GM21723 (cell line): Measurements from ENCODE around the gene RBFOX2.
"Not testable (repeated sequence)": the region's sequence is repeated elsewhere in the genome, so short reads cannot be mapped to it uniquely, and the experiment has no call there.

Source experiments
- ATAC-seq: cut with Tn5 transposase; IDR thresholded peaks from one replicate; pipeline ENCODE4 v1.9.1; 2021; ENCODE audit warnings: mild to moderate bottlenecking, moderate library complexity; ENCODE audit not compliant: unreplicated experiment

The RBFOX2 gene, protein sequence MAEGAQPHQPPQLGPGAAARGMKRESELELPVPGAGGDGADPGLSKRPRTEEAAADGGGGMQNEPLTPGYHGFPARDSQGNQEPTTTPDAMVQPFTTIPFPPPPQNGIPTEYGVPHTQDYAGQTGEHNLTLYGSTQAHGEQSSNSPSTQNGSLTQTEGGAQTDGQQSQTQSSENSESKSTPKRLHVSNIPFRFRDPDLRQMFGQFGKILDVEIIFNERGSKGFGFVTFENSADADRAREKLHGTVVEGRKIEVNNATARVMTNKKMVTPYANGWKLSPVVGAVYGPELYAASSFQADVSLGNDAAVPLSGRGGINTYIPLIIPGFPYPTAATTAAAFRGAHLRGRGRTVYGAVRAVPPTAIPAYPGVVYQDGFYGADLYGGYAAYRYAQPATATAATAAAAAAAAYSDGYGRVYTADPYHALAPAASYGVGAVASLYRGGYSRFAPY

DNA sequence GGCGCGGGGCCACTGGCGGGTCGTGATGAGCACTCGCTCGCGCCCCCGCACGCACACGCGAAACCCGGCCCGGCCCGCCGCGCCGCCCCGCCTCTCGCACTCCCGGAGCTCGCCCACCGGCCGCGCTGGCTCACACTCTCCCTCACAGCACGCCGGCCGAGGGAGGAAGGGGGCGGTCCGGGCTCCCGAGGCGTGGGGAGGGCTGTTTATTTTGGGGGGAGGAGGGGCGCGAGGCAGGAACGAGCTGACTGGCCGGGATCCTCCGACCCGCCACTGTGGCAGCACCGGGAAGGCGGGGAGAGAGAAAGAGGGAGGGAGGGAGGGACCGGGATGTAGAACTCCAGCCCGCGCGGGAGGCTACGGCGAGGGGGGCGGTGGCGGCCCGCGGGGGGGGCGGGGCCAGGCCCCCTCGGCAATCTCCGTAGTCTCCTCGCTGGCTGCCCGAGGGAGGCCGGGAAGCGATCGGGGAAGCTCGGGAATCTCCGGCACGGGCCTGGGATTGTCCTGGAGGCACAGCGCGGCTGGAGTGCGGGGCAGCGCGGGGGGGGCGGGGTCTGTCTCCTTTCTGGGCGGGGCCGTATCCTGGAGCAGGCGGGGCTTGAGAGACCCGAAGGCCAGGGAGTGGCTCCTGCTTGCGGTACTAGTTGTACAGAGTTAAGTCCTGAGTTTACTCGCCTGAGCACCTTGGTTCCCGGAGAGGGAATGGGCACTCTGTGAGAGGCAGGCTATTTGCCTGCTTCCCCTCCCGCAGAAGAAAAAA is at the start of gene RBFOX2:
TSS of gene RBFOX2 (minus strand) at position 179 of the 760 bp plus-strand sequence. CDS start 399 bp downstream, outside the sequence.
- ATAC-seq: no peak

DNA sequence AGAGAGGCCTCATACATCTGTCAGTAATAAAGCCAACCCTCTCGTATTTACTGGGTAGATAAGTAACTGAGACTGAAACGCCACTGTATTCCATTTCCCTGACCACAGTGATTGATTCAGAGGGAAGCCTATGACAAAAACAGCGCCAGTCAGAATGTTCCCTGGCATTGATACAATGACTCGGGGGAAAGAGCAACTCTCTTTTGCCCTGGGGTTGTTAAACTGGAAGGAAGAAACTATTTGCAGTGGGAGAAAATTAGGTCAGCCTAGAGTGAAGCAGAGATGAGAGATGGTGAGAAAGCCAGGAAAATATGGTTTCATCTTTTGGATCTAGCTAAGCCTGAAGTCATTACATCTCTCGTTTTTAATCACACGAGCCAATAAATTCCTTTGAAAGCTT is 48.6 kb upstream of the RBFOX2 start:
- no peak for ATAC-seq

DNA sequence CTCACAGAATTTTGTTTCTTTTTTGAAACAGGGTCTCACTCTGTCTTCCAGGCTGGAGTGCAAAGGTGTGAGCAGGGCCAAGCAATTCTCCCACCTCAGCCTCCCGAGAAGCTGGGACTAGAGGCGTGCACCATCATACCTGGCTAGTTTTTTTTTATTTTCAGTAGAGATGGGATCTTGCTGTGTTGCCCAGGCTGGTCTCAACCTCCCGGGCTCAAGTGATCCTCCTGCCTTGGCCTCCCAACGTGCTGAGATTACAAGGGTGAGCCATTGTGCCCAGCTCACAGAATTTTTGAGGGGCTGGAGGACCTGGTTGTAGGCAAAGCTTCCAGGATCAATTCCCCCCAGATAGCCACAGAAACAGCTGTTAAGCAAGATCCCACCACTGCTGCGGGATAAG is 47.1 kb upstream of the RBFOX2 start:
- ATAC-seq: no peak

DNA sequence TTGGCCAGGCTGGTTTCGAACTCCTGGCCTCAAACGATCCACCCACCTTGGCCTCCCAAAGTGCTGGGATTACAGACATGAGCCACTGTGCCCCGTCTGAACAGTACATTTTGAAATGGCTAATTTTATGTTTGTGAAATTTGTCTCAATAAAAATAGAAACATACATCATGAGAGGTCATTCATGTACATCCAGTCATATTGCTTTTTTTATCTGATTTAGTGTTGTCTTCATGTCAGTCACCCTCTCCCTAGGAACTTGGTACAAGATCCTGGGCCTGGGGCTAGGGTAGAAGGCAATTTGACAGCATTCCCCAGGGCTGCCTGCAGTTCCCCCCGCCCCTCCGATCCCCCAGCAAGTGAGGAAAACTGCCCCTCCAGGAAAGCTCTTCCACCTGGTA is 46.6 kb upstream of the RBFOX2 start:
- ATAC-seq: no peak

DNA sequence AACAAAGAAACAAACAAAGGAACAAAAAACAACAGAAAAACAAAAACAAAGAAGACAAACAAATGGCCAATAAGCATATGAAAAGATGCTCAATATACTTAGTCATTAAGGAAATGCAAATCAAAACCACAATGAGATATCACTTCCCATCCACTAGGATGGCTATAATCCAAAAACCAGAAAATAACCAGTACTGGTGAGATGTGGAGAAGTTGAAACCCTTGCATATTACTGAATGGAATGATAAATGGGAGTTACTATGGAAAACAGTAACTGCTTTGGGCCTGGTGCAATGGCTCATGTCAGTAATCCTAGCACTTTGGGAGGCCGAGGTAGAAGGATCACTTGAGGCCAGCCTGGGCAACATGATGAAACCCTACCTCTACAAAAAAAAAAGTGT is 44.9 kb upstream of the RBFOX2 start:
- no peak for ATAC-seq

DNA sequence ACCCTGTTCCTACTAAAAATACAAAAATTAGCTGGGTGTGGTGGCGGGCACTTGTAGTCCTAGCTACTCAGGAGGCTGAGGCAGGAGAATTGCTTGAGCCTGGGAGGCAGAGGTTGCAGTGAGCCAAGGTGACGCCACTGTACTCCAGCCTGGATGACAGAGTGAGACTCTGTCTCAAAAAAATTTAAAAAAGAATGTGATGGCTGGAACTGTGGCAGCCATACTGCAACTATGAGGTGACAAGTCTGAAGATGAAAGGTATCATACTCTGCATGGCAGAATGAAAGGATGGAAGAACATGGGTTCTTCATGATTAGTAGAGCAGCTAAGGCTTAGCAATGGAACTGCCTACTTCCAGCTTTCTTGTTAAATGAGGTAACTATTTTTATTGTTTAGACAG is 42.0 kb upstream of the RBFOX2 start:
- ATAC-seq: not testable (repeated sequence)

DNA sequence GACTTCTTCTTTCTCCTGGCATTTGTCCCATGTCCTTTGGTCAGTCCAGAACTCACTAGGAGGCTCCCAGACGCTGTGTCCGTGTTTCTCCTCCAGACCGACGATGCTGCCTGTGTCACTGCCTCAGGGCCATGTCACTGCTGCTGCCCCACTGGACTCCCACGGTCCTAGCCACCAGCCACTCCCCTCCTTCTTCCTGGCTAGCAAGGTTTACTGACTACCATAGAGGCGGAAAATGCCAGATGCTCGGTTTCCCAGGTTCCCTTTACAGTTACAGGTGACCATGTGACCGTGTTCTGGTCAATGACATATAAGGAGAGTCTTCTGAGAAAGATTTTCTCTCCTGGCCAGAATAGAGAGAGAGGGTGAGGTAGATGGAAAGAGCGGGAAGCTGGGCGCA is 40.7 kb upstream of the RBFOX2 start:
- no peak for ATAC-seq

DNA sequence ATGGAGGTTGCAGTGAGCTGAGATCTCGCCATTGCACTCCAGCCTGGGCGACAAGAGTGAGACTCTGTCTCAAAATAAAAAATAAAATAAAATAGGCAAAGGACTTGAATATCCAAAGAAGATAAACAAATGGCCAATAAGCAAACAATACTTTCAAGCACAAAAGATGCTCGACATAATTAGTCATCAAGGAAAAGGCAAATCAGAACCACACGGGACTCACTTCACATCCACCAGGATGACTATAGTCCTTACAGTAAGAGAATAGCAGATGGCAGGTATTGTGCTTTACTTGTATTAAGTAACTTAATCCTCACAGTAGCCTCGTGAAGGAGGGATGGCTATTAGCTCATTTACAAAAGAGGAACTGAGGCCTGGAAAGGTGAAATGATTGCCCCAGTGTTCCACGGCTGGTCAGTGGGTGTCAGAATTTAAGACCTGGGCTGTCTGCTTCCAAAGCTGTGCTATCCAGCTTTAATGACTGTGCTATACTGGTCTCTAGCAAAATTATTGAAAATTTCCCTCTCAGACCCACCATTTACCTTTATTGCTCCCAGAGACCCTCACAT is 40.2 kb upstream of the RBFOX2 start:
- no peak for ATAC-seq

DNA sequence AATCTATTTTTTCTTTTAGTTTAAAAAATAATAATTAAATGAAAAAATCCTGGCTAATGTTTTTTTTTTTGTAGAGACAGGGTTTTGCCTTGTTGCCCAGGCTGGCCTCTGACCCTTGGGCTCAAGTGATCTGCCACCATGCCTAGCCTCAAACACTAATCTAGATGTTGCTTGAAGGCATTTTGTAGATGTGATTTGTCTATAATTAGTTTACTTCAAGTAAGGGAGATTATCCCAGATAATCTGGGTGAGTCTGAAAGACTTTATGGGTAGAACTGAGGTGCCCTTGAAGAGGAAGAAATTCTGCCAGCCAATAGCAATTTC is 38.6 kb upstream of the RBFOX2 start:
- ATAC-seq: no peak

DNA sequence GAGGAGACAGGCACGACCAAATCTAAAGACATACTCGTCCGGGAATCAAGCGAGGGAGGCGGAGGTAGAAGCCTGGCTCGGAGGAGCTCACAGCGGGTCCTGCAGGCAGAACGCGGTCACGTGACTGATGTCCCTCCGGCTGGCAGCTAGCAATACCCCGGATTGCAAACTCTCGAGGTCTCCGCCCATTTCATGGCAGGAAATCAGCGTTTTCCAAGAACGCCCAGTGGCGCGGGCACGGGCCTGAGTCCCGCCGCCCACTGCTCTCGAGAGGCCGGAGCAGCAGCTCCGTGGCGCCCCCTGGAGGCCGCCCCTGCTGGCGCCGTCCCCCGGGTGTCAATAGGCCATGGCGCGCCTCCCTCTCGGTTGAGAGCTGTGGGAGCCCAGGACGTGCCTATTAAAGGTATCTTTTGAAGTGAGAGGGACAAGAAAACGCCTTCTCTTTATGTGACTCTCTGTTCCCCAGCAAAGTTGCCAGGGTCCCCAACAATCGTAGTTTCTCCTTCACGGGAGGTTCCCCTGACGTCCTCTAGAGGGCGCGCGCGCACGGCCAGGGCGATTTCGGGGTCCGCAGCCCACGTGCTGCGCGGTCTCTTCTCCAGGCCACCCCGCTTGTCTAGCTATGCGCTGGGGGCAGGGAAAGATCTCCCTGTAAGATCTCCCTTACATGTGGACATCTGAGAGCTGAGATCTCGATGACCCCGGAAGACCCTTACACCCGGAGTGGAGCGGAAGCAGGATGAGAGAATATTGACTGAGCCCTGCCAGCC is 37.3 kb upstream of the RBFOX2 start:
- ATAC-seq: peak; percentile 51

DNA sequence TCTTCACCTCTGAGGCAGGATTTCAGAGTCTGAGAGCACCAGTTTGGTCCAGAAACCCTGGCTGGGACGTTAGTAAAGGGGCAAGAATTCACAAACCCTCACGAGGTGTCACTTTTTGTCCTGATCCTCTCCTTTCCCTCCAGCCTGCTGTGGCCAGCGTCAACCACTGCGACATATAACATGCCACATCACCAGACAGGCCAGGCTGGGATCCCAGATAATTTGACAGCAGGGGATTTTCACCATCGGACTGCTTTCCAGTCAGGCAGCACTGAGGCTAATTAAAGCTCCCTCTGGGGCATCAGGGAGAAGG is 36.8 kb upstream of the RBFOX2 start:
- no peak for ATAC-seq

DNA sequence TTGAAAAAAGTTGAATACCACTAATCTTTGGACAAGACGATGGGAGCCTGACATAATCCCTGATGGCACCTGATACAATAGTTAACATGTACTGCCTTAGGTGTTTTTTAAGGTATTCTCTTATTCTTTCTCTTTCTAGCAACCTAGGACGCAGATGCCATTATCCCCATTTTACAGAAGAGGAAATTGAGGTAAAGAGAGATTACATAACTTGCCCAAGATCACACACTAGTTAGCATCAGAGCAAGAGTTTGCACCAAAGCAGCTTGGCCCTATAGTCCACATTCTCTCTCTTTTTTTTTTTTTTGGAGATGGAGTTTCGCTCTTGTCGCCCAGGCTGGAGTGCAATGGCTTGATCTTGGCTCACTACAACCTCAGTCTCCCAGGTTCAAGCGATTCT is 35.7 kb upstream of the RBFOX2 start:
- no peak for ATAC-seq

DNA sequence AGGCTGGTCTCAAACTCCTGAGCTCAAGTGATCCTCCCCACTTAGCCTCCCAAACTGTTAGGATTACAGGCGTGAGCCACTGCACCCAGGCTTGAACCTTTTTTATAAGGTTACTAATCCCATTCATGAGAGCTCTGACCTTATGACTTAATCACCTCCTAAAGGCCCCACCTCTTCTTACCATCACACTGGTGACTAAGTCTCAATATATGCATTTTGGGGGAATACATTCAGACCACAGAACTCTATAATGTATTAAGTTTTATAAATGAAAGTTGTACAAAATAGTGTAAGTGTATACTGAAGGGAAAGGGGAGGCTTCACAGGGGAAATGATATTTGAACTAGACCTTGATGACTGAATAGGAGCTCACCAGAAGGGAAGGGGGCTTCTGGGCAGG is 28.4 kb upstream of the RBFOX2 start:
- ATAC-seq: no peak

DNA sequence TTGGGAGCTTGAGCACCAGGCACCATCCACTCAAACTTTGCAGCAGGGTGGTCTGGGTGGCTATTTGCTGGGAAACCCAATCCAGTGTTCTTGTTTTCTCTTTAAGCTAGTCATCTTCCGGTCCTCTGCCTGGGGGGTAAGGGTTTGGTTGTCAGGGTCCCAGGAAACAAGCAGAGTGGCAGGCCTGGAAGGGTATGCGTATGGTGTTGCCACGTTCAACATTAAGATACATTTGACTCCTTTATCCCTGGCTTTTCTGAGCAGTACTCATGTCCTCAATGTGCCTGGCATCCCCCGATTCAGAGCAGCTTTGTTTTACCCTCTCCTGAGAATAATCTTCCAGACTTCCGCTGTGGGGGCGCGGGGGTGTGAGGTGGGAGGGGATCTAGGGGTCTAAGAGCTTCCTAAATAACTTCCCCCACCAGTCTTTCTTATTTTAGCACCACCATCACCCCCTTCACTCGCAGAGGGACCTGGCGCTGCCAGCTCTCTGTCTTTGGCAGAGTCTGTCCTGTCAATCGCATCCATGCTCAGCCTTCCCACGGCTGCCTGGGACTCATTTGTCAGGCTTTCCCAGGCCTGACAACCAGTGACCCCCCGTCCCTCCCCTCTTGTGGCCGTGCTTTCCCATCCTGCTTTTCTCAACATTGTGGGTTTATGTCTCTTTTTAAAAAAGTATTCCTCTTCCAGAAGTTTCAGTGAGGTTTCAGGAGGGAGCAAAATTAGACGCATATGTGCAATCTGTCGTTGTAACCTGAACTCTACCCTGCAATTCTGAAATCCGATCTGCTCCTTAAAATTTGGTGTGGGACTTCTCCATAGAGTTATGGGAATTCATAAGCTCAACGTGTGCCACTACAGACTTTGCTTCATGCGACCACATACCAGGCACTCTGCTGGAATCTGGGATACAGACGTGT is 27.0 kb upstream of the RBFOX2 start:
- no peak for ATAC-seq

DNA sequence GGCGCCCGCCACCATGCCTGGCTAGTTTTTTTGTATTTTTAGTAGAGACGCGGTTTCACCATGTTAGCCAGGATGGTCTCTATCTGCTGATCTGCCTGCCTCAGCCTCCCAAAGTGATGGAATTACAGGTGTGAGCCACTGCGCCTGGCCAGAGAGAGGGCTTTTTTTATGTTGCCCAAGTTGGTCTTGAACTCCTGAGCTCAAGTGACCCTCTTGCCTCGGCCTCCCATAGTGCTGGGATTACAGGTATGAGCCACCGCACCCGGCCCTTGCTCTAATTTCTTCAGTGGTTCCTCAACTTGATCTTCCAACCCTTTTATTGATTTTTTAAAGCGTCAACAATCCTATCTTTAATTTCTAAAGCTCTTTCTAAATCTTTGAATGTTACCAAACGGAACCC is 25.8 kb upstream of the RBFOX2 start:
- ATAC-seq: not testable (repeated sequence)

DNA sequence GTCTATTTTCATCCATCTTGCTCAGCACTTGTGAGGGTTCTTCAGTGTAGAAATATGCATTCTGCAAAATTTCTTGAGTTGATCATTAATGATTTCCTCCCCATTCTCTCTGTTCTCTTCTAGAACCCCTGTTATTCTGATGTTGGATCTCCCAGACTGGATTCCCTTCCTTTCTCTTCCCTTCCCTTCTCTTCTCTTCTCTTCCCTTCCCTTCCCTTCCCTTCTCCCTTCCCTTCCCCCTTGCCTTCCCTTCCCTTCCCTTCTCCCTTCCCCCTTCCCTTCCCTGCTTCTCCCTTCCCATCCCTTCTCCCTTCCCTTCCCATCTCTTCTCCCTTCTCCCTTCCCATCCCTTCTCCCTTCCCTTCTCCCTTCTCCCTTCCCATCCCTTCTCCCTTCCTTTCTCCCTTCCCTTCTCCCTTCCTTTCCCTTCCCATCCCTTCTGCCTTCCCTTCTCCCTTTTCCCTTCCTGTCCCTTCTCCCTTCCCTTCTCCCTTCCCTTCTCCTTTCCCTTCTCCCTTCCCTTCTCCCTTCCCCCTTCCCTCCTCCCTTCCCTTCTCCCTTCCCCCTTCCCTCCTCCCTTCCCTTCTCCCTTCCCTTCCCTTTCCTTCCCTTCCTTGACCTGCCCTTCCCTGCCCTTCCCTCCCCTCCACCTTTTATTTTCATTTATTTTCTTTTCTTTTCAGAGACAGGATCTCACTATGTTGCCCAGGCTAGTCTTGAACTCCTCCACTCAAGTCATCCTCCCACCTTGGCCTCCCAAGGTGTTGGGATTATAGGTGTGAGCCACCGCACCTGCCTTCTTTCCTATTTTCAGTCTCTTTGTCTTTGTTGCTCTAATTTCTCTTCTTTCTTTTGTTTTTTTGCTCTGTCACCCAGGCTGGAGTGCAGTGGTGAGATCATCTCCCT is 24.9 kb upstream of the RBFOX2 start:
- ATAC-seq: no peak

DNA sequence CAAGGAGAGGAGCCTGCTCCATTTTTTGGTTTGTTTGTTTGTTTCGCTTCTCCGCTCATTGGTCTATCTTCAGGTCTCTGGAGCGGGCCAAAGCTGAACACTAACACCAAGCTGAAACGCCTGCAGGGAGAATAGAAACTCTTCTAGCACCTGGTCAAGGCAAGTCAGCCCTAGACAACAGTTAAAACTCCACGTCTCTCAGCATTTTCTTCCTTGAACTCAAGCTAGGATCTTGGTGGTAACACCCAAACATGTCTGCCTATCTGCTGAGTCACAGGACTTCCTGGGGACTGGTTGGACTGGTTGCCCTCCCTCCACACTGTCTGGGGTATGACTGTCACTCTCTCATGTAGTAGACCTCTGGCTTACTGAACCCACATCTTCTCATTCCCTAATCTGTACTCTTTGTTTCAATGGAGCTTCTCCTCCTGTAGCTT is 23.9 kb upstream of the RBFOX2 start:
- no peak for ATAC-seq

DNA sequence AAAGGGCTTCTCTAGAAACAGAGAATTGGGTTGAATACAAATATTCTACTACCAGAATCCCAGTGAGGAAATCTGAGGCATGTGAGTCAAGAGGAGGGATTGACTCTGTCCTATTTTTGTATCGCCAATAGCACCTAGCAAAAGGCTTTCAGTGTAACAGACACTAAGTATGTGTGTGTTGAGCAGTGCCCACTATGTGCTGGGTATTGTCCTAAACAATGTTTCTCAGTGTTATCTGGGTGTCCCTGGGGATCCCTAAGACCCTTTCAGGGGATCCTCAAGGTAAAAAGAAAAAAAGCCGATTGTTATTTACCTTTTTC is 21.0 kb upstream of the RBFOX2 start:
- ATAC-seq: no peak

DNA sequence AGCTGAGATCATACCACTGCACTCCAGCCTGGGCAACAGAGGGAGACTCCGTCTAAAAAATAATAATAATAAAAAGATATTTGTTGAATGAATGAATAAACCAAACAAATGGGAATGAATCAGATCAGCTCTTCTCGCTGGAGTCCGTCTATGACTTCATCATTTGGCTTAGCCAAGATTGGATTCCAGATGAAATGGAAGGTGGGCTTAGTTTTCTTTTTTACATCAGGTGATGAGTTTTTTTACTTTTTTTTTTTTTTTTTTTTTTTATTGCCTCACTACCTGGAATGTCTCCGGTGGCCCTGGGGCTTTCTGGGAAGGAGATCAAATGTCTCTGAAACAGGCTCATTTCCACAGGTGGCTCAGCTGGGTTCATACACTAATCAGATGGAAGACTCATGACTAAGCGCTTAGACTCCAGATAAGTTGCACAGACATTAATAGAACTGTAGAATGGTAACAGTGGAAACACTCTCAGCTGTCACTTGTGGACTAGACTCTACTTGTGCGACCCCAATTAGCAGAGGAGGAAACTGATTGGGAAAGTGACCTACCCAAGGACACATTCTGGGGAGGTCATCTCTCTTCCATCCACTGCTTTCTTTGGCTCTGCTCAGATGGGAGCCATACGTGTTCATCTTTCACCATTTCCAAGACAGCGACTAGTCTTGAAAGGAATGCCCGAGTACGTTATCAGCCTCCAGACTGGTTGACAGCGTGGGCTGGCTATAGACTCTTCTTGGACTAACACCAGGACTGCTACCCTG is 20.5 kb upstream of the RBFOX2 start:
- no peak for ATAC-seq
